OCI-LY7 (cell line): ENCODE results near the gene CORO2B. TPM values are rescaled to one million over a fixed set of nuclear protein-coding genes. Genes with fewer than 3 reads are reported as not detected.

Source experiments
- BruUV-seq: library from RNA; stranded (reverse); fragments of 400-500 nt; replicated peaks from 2 replicates; lab custom pipeline; 2021; lab: Mats Ljungman, UMichigan
- CTCF ChIA-PET: fragments of 300-600 bp; sonication (Branson Sonifier 250); formaldehyde crosslinking; loops from one replicate; lab custom pipeline; 2022; ENCODE audit warnings: antibody characterized with exemption; ENCODE audit not compliant: unreplicated experiment; lab: Charles Lee
- POLR2A ChIA-PET: fragments of 300-600 bp; sonication (Branson Sonifier 250); formaldehyde crosslinking; loops from one replicate; lab custom pipeline; 2022; ENCODE audit warnings: antibody characterized with exemption; lab: Charles Lee
- DNase-seq: peaks from one replicate; pipeline ENCODE4 v3.0.0-alpha.2; 2015; ENCODE audit warnings: low spot score
- H2AFZ ChIP-seq: fragments of 200-600 bp; sonication (generic), shearing (Covaris generic); 2 replicates; pipeline ENCODE4 v1.6.1; 2014; ENCODE audit warnings: mild to moderate bottlenecking, antibody characterized with exemption, low read length, moderate library complexity
- H3K27ac ChIP-seq: fragments of 200-600 bp; sonication (generic); 2 replicates; pipeline ENCODE4 v1.5.1; 2014; ENCODE audit warnings: mixed run types, low read depth, mild to moderate bottlenecking, moderate library complexity, low read length, inconsistent platforms; ENCODE audit not compliant: poor library complexity, severe bottlenecking
- H3K36me3 ChIP-seq: fragments of 200-600 bp; sonication (generic); 2 replicates; pipeline ENCODE4 v1.6.1; 2014; ENCODE audit warnings: mild to moderate bottlenecking, antibody characterized with exemption, low read length, moderate library complexity, mixed read lengths; ENCODE audit not compliant: insufficient read depth
- H3K4me1 ChIP-seq: fragments of 200-600 bp; sonication (generic); 2 replicates; pipeline ENCODE4 v1.5.1; 2014; ENCODE audit warnings: mild to moderate bottlenecking, low read length; ENCODE audit not compliant: insufficient read depth, poor library complexity, severe bottlenecking
- H3K4me2 ChIP-seq: fragments of 200-600 bp; sonication (generic); 2 replicates; pipeline ENCODE4 v1.6.1; 2014; ENCODE audit warnings: mild to moderate bottlenecking, low read length
- H3K4me3 ChIP-seq: fragments of 200-600 bp; sonication (generic); 2 replicates; pipeline ENCODE4 v1.5.1; 2014; ENCODE audit warnings: mild to moderate bottlenecking, low read depth, low read length; ENCODE audit not compliant: poor library complexity, severe bottlenecking
- H3K79me2 ChIP-seq: fragments of 200-600 bp; sonication (generic); 2 replicates; pipeline ENCODE4 v1.6.1; 2016; ENCODE audit warnings: low read depth, mild to moderate bottlenecking, low read length, moderate library complexity, mixed read lengths; ENCODE audit not compliant: insufficient read depth
- H3K9me2 ChIP-seq: fragments of 200-600 bp; sonication (generic); 2 replicates; pipeline ENCODE4 v1.6.1; 2016; ENCODE audit warnings: mild to moderate bottlenecking, low read length, mixed read lengths; ENCODE audit not compliant: insufficient read depth
- H3K9me3 ChIP-seq: fragments of 200-600 bp; sonication (generic); 2 replicates; pipeline ENCODE4 v1.6.1; 2014; ENCODE audit warnings: mild to moderate bottlenecking, mixed run types, low read length, mixed read lengths
- H4K20me1 ChIP-seq: fragments of 200-600 bp; sonication (generic); 2 replicates; pipeline ENCODE4 v1.6.1; 2014; ENCODE audit warnings: mild to moderate bottlenecking, antibody characterized with exemption, low read length, moderate library complexity, mixed read lengths; ENCODE audit not compliant: insufficient read depth
- CTCF ChIP-seq: fragments of 200-600 bp; sonication (generic); conservative IDR thresholded peaks from 2 replicates; pipeline ENCODE4 v1.5.1; 2014; ENCODE audit warnings: mild to moderate bottlenecking, antibody characterized with exemption, low read length, moderate library complexity, mixed read lengths
- EZH2phosphoT487 ChIP-seq: fragments of 200-600 bp; sonication (generic); IDR thresholded peaks from 2 replicates; pipeline ENCODE4 v1.6.1; 2018; ENCODE audit warnings: low read depth, borderline replicate concordance, mild to moderate bottlenecking, mixed run types, antibody characterized with exemption, low read length, moderate library complexity, mixed read lengths
- intact Hi-C: fragments of 100-400 bp; cut with micrococcal nuclease; formaldehyde crosslinking; loops from one replicate; pipeline ENCODE4 v1.10.0; 2022; ENCODE audit not compliant: unreplicated experiment
- total RNA-seq, 2 experiments: library from RNA; depleted of rRNA in 1 of 2; stranded (reverse); fragments of >200 nt in 1 of 2; shearing (Covaris generic) in 1 of 2; gene quantifications; 2 replicates each; pipeline ENCODE4 v1.2.3, GENCODE V29; 2014 to 2022

Gene CORO2B
- total RNA-seq, 2 experiments from 2014 or later = 7.4 to 12.5 TPM

GRCh38 chr15:68592054-68592453 lies 13.3 kb downstream of the CORO2B start:
- no peaks in the 10 kb centered on the region for H3K9me3 ChIP-seq
- H3K4me3 ChIP-seq = no peak overlapping the region
- CTCF ChIA-PET = interaction anchor here (1.1 kb wide), 1 partner anchor 38 kb away, joined by 4 read pairs; no protein-coding TSS in a partner anchor

GRCh38 chr15:68592544-68592943 lies 13.8 kb downstream of the CORO2B start:
- H3K9me2 ChIP-seq = no peaks in the 10 kb centered on the region
- BruUV-seq = no TSS peak
- H2AFZ ChIP-seq = no peak overlapping the region
- H3K4me2 ChIP-seq = no peak overlapping the region
- H3K4me3 ChIP-seq = no peak overlapping the region
- intact Hi-C loops = no loop called here
- H4K20me1 ChIP-seq = 0 out of 2 replicates have a peak, but pooled peaks cover 4% of the 10 kb centered on the region
- H3K36me3 ChIP-seq = no peaks in the 10 kb centered on the region
- TF ChIP-seq EZH2phosphoT487 (no peak), CTCF (no peak)
- no peaks in the 10 kb centered on the region for H3K9me3 ChIP-seq
- POLR2A ChIA-PET = no interaction called here
- CTCF ChIA-PET = no interaction called here
- H3K79me2 ChIP-seq = peaks cover 34% of the 10 kb centered on the region; the same call in 1 of the 2 replicates
- H3K4me1 ChIP-seq = peaks cover 33% of the 10 kb centered on the region
- no peak overlapping the region for H3K27ac ChIP-seq
- no peak for DNase-seq

More at GRCh38 chr15:68592054-68592453, 13.3 kb downstream of the CORO2B start:
- no peak overlapping the region for H3K4me2 ChIP-seq
- peaks cover 38% of the 10 kb centered on the region; the same call in 1 of the 2 replicates for H3K79me2 ChIP-seq
- no TSS peak for BruUV-seq
- POLR2A ChIA-PET = interaction anchor here (1.2 kb wide), 1 partner anchor 10 kb away, joined by 4 read pairs; no protein-coding TSS in a partner anchor
- 0 out of 2 replicates have a peak, but pooled peaks cover 4% of the 10 kb centered on the region for H4K20me1 ChIP-seq
- peaks cover 38% of the 10 kb centered on the region for H3K4me1 ChIP-seq
- no peak overlapping the region for H2AFZ ChIP-seq
- H3K9me2 ChIP-seq = no peaks in the 10 kb centered on the region
- H3K27ac ChIP-seq = no peak overlapping the region
- no peak for DNase-seq
- intact Hi-C loops = no loop called here
- no peaks in the 10 kb centered on the region for H3K36me3 ChIP-seq
- no peak for TF ChIP-seq CTCF
- TF ChIP-seq EZH2phosphoT487 = no peak

GRCh38 chr15:68593341-68593740 lies 14.5 kb downstream of the CORO2B start:
- Histone ChIP-seq H3K36me3 (no peaks in the 10 kb centered on the region), H2AFZ (no peak overlapping the region), H3K4me3 (no peak overlapping the region), H3K27ac (no peak overlapping the region), H3K9me2 (no peaks in the 10 kb centered on the region), H3K79me2 (peaks cover 26% of the 10 kb centered on the region; the same call in 1 of the 2 replicates), H3K4me2 (no peak overlapping the region), H4K20me1 (0 out of 2 replicates have a peak, but pooled peaks cover 4% of the 10 kb centered on the region), H3K4me1 (peaks cover 32% of the 10 kb centered on the region), H3K9me3 (no peaks in the 10 kb centered on the region)
- POLR2A ChIA-PET = interaction anchor here (0.7 to 1.0 kb wide), 2 partner anchors 30 to 32 kb away, joined by 3 read pairs; no protein-coding TSS in a partner anchor
- BruUV-seq = no TSS peak
- intact Hi-C loops = no loop called here
- TF ChIP-seq CTCF = no peak
- no peak for TF ChIP-seq EZH2phosphoT487
- CTCF ChIA-PET = no interaction called here
- no peak for DNase-seq
